CD14-positive monocyte (primary cell): Measurements from ENCODE around the gene GUCY2F. TPM values are rescaled to one million over a fixed set of nuclear protein-coding genes. Genes with fewer than 3 reads are reported as not detected.

Source experiments
- DNase-seq, 3 donors: peaks; one replicate each; pipeline ENCODE4 v3.0.0-alpha.2; 2011 to 2022
- H2AFZ ChIP-seq: 2 replicates; pipeline ENCODE4 v1.6.0; 2012; ENCODE audit warnings: mild to moderate bottlenecking, low read depth, low read length, inconsistent platforms; ENCODE audit not compliant: insufficient read depth, poor library complexity, severe bottlenecking
- H3K27ac ChIP-seq, 2 donors: 1 replicate in 1 of 2; 2 replicates in 1 of 2; pipeline ENCODE4 v1.5.1; 2012 to 2013; ENCODE audit warnings: low read length in 2 of 2, control low read depth in 1 of 2, inconsistent platforms in 1 of 2, low read depth in 1 of 2, mild to moderate bottlenecking in 1 of 2
- H3K27me3 ChIP-seq, 2 donors: one replicate each; pipeline versions ENCODE4 v1.6.0 to v1.6.1; 2011 to 2013; ENCODE audit warnings: low read length in 2 of 2; ENCODE audit not compliant: control insufficient read depth in 2 of 2, insufficient read depth in 2 of 2
- H3K36me3 ChIP-seq, 2 donors: replicated peaks in 1 of 2; 1 replicate in 1 of 2; 2 replicates in 1 of 2; pipeline versions ENCODE4 v1.5.1 to v1.6.1; 2012 to 2013; ENCODE audit warnings: low read length in 2 of 2, control low read depth in 1 of 2, inconsistent platforms in 1 of 2, mild to moderate bottlenecking in 1 of 2; ENCODE audit not compliant: insufficient read depth in 2 of 2, control insufficient read depth in 1 of 2
- H3K4me1 ChIP-seq, 2 donors: 1 replicate in 1 of 2; 2 replicates in 1 of 2; pipeline versions ENCODE4 v1.5.1 to v1.6.1; 2012 to 2013; ENCODE audit warnings: low read length in 2 of 2, control low read depth in 1 of 2, inconsistent platforms in 1 of 2, mild to moderate bottlenecking in 1 of 2, moderate library complexity in 1 of 2; ENCODE audit not compliant: insufficient read depth in 2 of 2, control insufficient read depth in 1 of 2
- H3K4me2 ChIP-seq: replicated peaks from 2 replicates; pipeline ENCODE3; 2012; ENCODE audit warnings: low read length, moderate library complexity, mild to moderate bottlenecking; ENCODE audit not compliant: poor library complexity, severe bottlenecking; ENCODE audit errors: extremely low read depth
- H3K4me3 ChIP-seq, 3 experiments: fragments of 200-600 bp in 1 of 3; sonication (generic) in 1 of 3; replicated peaks in 1 of 3; 1 replicate in 2 of 3; 2 replicates in 1 of 3; pipeline ENCODE4 v1.5.1; 2011 to 2013; ENCODE audit warnings: low read length in 3 of 3, mild to moderate bottlenecking in 3 of 3, control low read depth in 2 of 3, low read depth in 2 of 3, inconsistent platforms in 1 of 3, moderate library complexity in 1 of 3
- H3K79me2 ChIP-seq: 2 replicates; pipeline ENCODE4 v1.6.0; 2012; ENCODE audit warnings: mild to moderate bottlenecking, control low read depth, inconsistent platforms, low read length, moderate library complexity; ENCODE audit not compliant: insufficient read depth
- H3K9ac ChIP-seq: 2 replicates; pipeline ENCODE4 v1.6.0; 2017; ENCODE audit warnings: low read length, mild to moderate bottlenecking; ENCODE audit not compliant: insufficient read depth, poor library complexity, severe bottlenecking
- H3K9me3 ChIP-seq, 2 donors: replicated peaks in 1 of 2; 1 replicate in 1 of 2; 2 replicates in 1 of 2; pipeline versions ENCODE4 v1.5.1 to v1.6.1; 2012 to 2013; ENCODE audit warnings: low read length in 2 of 2, control low read depth in 1 of 2; ENCODE audit not compliant: control insufficient read depth in 1 of 2, insufficient read depth in 1 of 2
- H4K20me1 ChIP-seq: 2 replicates; pipeline ENCODE4 v1.6.0; 2012; ENCODE audit warnings: mild to moderate bottlenecking, low read length, control low read depth, moderate library complexity; ENCODE audit not compliant: insufficient read depth
- H3K27ac Mint-ChIP-seq, 7 donors: one replicate each; pipeline ENCODE4 v1.8.0; 2020; ENCODE audit warnings: mild to moderate bottlenecking in 7 of 7, mixed read lengths in 7 of 7, moderate library complexity in 6 of 7, inconsistent platforms in 2 of 7
- H3K27me3 Mint-ChIP-seq, 3 donors: one replicate each; pipeline ENCODE4 v1.8.0; 2021 to 2022; ENCODE audit warnings: low read depth in 3 of 3, mild to moderate bottlenecking in 3 of 3, mixed read lengths in 3 of 3, moderate library complexity in 3 of 3, inconsistent platforms in 1 of 3
- H3K36me3 Mint-ChIP-seq, 2 donors: one replicate each; pipeline ENCODE4 v1.8.0; 2020; ENCODE audit warnings: mixed read lengths in 2 of 2, inconsistent platforms in 1 of 2, mild to moderate bottlenecking in 1 of 2
- H3K4me1 Mint-ChIP-seq: one replicate; pipeline ENCODE4 v1.8.0; 2020; ENCODE audit warnings: mild to moderate bottlenecking, mixed read lengths
- H3K4me3 Mint-ChIP-seq, 2 donors: one replicate each; pipeline ENCODE4 v1.8.0; 2020; ENCODE audit warnings: mild to moderate bottlenecking in 2 of 2, mixed read lengths in 2 of 2, moderate library complexity in 1 of 2
- H3K9me3 Mint-ChIP-seq, 7 donors: one replicate each; pipeline ENCODE4 v1.8.0; 2020 to 2022; ENCODE audit warnings: mixed read lengths in 7 of 7, mild to moderate bottlenecking in 6 of 7, moderate library complexity in 6 of 7, inconsistent platforms in 2 of 7
- CTCF ChIP-seq: fragments of 200-600 bp; IDR thresholded peaks from one replicate; pipeline ENCODE4 v1.8.0; 2022; ENCODE audit warnings: antibody characterized with exemption, mild to moderate bottlenecking
- WGBS: methylation state at CpG from one replicate; pipeline ENCODE4 v1.1.5; 2013; ENCODE audit warnings: missing lambda C conversion rate; ENCODE audit not compliant: insufficient coverage; 5-methylcytosine and 5-hydroxymethylcytosine counted together
- intact Hi-C, 2 donors: fragments of 100-400 bp; cut with micrococcal nuclease; formaldehyde crosslinking; loops; one replicate each; pipeline versions ENCODE4 v1.15.0 to v1.15.1; 2023
- polyA plus RNA-seq, 3 donors: library from polyadenylated mRNA; depleted of rRNA in 1 of 3; unstranded in 2 of 3; stranded (reverse) in 1 of 3; fragments of 300-500 nt in 2 of 3; fragments of >200 nt in 1 of 3; fragmentation: Illumina TruSeq in 2 of 3; gene quantifications; 1 replicate in 2 of 3; 2 replicates in 1 of 3; pipeline ENCODE4 v1.2.3, GENCODE V29; 2012 to 2021

GUCY2F gene
- polyA plus RNA-seq, 3 donors: not detected

- Histone ChIP-seq H4K20me1 (no peaks in the 10 kb centered on the region), H3K9me3 (no peaks in the 10 kb centered on the region), H3K9ac (no peak overlapping the region), H3K27me3 (no peaks in the 10 kb centered on the region), H3K4me1 (no peaks in the 10 kb centered on the region), H3K27ac (no peak overlapping the region), H3K4me3 (no peak overlapping the region), H3K4me2 (no peak overlapping the region), H3K36me3 (no peaks in the 10 kb centered on the region), H2AFZ (no peak overlapping the region), H3K79me2 (no peaks in the 10 kb centered on the region)
- Mint-ChIP-seq H3K27me3 (peaks cover 0 to 5% (median 4%) of the 10 kb centered on the region in 3 donors), H3K36me3 (no peaks in the 10 kb centered on the region), H3K9me3 (no peaks in the 10 kb centered on the region), H3K4me1 (peaks cover 2% of the 10 kb centered on the region), H3K27ac (peak overlapping the region in 1 of 7 donors; percentile 61), H3K4me3 (no peak overlapping the region)
- no CpG with 5 or more reads among the region's 3 CpGs for WGBS
- intact Hi-C loops: no loop called here
- no peak for TF ChIP-seq CTCF
- peak in 1 of 3 donors; percentile 64 for DNase-seq
Observed at GRCh38 chrX:109501176-109501575, 19.3 kb upstream of the GUCY2F start.

- Histone ChIP-seq H3K79me2 (no peaks in the 10 kb centered on the region), H3K9ac (no peak overlapping the region), H3K9me3 (no peaks in the 10 kb centered on the region), H2AFZ (no peak overlapping the region), H4K20me1 (no peaks in the 10 kb centered on the region), H3K27ac (no peak overlapping the region), H3K4me1 (no peaks in the 10 kb centered on the region), H3K36me3 (no peaks in the 10 kb centered on the region), H3K4me3 (no peak overlapping the region), H3K27me3 (no peaks in the 10 kb centered on the region), H3K4me2 (no peak overlapping the region)
- TF ChIP-seq CTCF: no peak
- H3K27ac Mint-ChIP-seq: no peak overlapping the region
- peaks cover 0 to 9% (median 4%) of the 10 kb centered on the region in 3 donors for H3K27me3 Mint-ChIP-seq
- WGBS: no CpG with 5 or more reads among the region's 1 CpG
- H3K4me3 Mint-ChIP-seq: no peak overlapping the region
- H3K4me1 Mint-ChIP-seq: peaks cover 2% of the 10 kb centered on the region
- intact Hi-C loops: no loop called here
- no peaks in the 10 kb centered on the region for H3K9me3 Mint-ChIP-seq
- no peak for DNase-seq
- H3K36me3 Mint-ChIP-seq: no peaks in the 10 kb centered on the region
Observed at GRCh38 chrX:109498434-109498833, 16.5 kb upstream of the GUCY2F start.
